OCI-LY3 (cell line): ENCODE data around the gene QSOX2.

Experiments
- CTCF ChIP-seq: fragments of 200-600, 300-600 bp; sonication (generic); IDR thresholded peaks from 2 replicates; pipeline ENCODE4 v1.5.1; 2014; ENCODE audit warnings: antibody characterized with exemption, low read length, low read depth
- EZH2phosphoT487 ChIP-seq: fragments of 200-600 bp; shearing (Covaris generic); IDR thresholded peaks from 2 replicates; pipeline ENCODE4 v1.6.1; 2018; ENCODE audit warnings: antibody characterized with exemption, mixed run types, low read depth

GRCh38 chr9:136212345-136212950, 33.2 kb downstream of the QSOX2 start:
- TF ChIP-seq CTCF, result no peak
- TF ChIP-seq EZH2phosphoT487, result no peak
